Upper lobe of right lung (tissue), 1 donor: ENCODE results near the gene GABPB1. TPM values are rescaled to one million over a fixed set of nuclear protein-coding genes. Genes with fewer than 3 reads are reported as not detected.

Source experiments
- ATAC-seq: fragments of 200-7000 bp; cut with Tn5 transposase; one replicate; pipeline ENCODE4 v1.9.1; 2020; ENCODE audit warnings: mild to moderate bottlenecking, moderate library complexity
- DNase-seq: peaks from one replicate; pipeline ENCODE4 v3.0.0-alpha.2; 2020
- H3K27ac ChIP-seq: fragments of 200-600 bp; one replicate; pipeline ENCODE4 v1.8.0; 2022
- H3K27me3 ChIP-seq: fragments of 200-600 bp; one replicate; pipeline ENCODE4 v1.8.0; 2022; ENCODE audit warnings: mild to moderate bottlenecking
- H3K36me3 ChIP-seq: fragments of 200-600 bp; one replicate; pipeline ENCODE4 v1.8.0; 2022
- H3K4me1 ChIP-seq: fragments of 200-600 bp; one replicate; pipeline ENCODE4 v1.8.0; 2022
- H3K4me3 ChIP-seq: fragments of 200-600 bp; one replicate; pipeline ENCODE4 v1.8.0; 2022; ENCODE audit warnings: mild to moderate bottlenecking
- H3K9me3 ChIP-seq: fragments of 200-600 bp; one replicate; pipeline ENCODE4 v1.8.0; 2022
- intact Hi-C: fragments of 100-400 bp; cut with DNase I; formaldehyde crosslinking; loops from one replicate; pipeline ENCODE4 v1.11.0; 2022
- total RNA-seq: library from RNA; stranded (reverse); fragmentation: NEBNext Ultra II Directional; extraction: Animal tissue kit (Norgen Biotek cat#: 25700); gene quantifications from one replicate; pipeline ENCODE4 v1.2.1, GENCODE V29; 2021
- TF ChIP-seq, protein P1 (sequence below): fragments of 200-600 bp; IDR thresholded peaks from one replicate; pipeline ENCODE4 v1.8.0; 2022; ENCODE audit warnings: antibody characterized with exemption
- donor health status: DM: no; HTN: yes; CAD: no; lungs with severe emphysema.

Gene GABPB1
- total RNA-seq, 1 donor from 2014 or later: 21.2 TPM

GRCh38 chr15:50252556-50252955, 102.4 kb downstream of the GABPB1 start:
- DNase-seq: no peak
- Histone ChIP-seq H3K27me3 (no peaks in the 10 kb centered on the region), H3K4me1 (no peaks in the 10 kb centered on the region), H3K27ac (no peak overlapping the region), H3K4me3 (no peak overlapping the region), H3K36me3 (no peaks in the 10 kb centered on the region), H3K9me3 (no peaks in the 10 kb centered on the region)
- no peak for ATAC-seq
- TF ChIP-seq, protein P1, sequence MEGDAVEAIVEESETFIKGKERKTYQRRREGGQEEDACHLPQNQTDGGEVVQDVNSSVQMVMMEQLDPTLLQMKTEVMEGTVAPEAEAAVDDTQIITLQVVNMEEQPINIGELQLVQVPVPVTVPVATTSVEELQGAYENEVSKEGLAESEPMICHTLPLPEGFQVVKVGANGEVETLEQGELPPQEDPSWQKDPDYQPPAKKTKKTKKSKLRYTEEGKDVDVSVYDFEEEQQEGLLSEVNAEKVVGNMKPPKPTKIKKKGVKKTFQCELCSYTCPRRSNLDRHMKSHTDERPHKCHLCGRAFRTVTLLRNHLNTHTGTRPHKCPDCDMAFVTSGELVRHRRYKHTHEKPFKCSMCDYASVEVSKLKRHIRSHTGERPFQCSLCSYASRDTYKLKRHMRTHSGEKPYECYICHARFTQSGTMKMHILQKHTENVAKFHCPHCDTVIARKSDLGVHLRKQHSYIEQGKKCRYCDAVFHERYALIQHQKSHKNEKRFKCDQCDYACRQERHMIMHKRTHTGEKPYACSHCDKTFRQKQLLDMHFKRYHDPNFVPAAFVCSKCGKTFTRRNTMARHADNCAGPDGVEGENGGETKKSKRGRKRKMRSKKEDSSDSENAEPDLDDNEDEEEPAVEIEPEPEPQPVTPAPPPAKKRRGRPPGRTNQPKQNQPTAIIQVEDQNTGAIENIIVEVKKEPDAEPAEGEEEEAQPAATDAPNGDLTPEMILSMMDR: no peak
- intact Hi-C loops: no loop called here

GRCh38 chr15:50251638-50252182, 103.3 kb downstream of the GABPB1 start:
- DNase-seq (no peak), ATAC-seq (no peak)
- no peak overlapping the region for H3K4me3 ChIP-seq
- H3K27ac ChIP-seq: no peak overlapping the region
- no peaks in the 10 kb centered on the region for H3K4me1 ChIP-seq
- TF ChIP-seq, protein P1: no peak
- no peaks in the 10 kb centered on the region for H3K27me3 ChIP-seq
- H3K9me3 ChIP-seq: no peaks in the 10 kb centered on the region
- intact Hi-C loops: no loop called here
- no peaks in the 10 kb centered on the region for H3K36me3 ChIP-seq

DNA sequence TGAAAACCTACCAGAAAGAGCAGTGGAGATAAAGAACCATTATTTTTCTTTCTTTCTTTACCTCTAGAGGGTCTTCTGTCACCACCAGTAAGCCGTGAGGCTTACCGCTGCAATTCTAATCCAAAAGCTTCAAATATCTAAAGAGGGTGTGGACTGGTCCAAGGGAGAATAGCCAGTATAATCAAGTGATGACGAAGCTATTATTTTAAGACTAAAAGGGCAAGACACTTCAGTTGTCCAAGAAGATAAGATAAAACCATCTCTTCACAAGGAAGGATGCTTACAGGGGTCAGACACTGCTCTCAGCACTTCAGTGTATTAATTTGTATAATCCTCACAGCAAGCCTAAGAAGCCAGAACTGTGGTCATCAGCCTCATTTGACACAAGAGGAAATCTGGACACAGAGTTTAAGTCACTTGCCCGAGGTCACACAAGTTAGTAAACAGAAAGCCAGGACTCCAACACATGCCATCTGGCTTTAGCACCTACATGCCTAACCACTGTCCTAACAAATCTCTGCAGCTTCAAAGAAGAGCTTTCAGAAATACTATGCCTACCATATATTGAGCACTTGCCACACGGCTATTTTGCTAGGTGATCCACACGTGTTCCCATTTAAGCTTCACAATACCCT, 104.1 kb downstream of the GABPB1 start:
- no peak overlapping the region for H3K27ac ChIP-seq
- TF ChIP-seq, protein P1: no peak
- intact Hi-C loops: no loop called here
- H3K27me3 ChIP-seq: no peaks in the 10 kb centered on the region
- DNase-seq (no peak), ATAC-seq (no peak)
- no peaks in the 10 kb centered on the region for H3K9me3 ChIP-seq
- no peak overlapping the region for H3K4me3 ChIP-seq
- no peaks in the 10 kb centered on the region for H3K36me3 ChIP-seq
- no peaks in the 10 kb centered on the region for H3K4me1 ChIP-seq

- H3K27ac ChIP-seq: no peak overlapping the region
- no peak for ATAC-seq
- intact Hi-C loops: no loop called here
- no peaks in the 10 kb centered on the region for H3K4me1 ChIP-seq
- H3K9me3 ChIP-seq: no peaks in the 10 kb centered on the region
- no peaks in the 10 kb centered on the region for H3K36me3 ChIP-seq
- no peaks in the 10 kb centered on the region for H3K27me3 ChIP-seq
- no peak overlapping the region for H3K4me3 ChIP-seq
- TF ChIP-seq, protein P1: no peak
- DNase-seq: no peak
Observed at GRCh38 chr15:50249704-50250103, 105.3 kb downstream of the GABPB1 start.

- ATAC-seq (no peak), DNase-seq (no peak)
- Histone ChIP-seq H3K9me3 (no peaks in the 10 kb centered on the region), H3K4me1 (no peaks in the 10 kb centered on the region), H3K4me3 (no peak overlapping the region), H3K27ac (no peak overlapping the region), H3K36me3 (no peaks in the 10 kb centered on the region), H3K27me3 (no peaks in the 10 kb centered on the region)
- TF ChIP-seq, protein P1: no peak
- intact Hi-C loops: no loop called here
Observed at GRCh38 chr15:50248994-50249582, 105.9 kb downstream of the GABPB1 start.
